Stimulated activated CD4-positive, alpha-beta T cell treated with anti-CD3 and anti-CD28 coated beads, Interleukin-15, amount 100 ng/mL, for 48 hours (primary cell): ENCODE measurements around the gene LCAT.
"Not testable (repeated sequence)": the region's sequence is repeated elsewhere in the genome, so short reads cannot be mapped to it uniquely, and the experiment has no call there.

ENCODE experiments used
- DNase-seq, 2 donors: peaks; one replicate each; pipeline ENCODE4 v3.0.0-alpha.2; 2020; ENCODE audit warnings: low read depth in 2 of 2

The LCAT gene

DNA sequence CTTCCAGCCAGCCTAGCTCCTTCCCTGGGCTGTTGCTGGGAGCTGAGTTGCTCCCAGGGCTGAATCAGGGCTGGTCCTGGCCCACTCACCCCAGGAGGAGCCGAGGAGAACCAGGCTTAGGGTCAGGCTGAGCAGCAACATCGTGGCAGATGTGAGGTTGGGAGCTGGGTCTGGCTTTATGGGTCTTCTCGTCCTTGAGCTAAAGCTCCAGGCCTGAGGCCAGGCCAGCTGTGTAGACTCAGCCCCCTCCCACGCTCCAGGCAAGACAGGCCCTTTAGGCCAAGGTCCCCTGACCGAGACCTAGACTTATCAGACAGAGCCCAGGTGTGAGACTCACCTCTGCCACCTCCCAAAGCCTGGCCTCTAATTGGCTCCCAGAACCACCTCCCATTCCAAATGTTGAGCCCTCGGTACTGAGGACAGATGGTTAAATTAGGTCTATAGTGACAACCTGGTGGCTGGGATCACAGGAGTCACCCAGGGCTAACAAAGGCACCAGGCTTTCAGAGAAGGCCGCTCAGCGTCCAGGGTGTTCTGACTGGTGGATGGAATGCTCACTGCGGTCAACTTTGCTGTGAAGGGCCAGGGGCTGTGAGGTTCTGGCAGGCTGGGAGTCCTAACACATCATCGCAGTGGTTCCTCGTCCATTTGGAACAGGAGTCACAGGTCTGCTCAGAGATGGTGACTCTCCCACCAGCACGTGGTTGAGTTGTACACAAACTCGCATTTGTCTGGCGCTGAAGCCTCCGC lies 12.0 kb downstream of the LCAT start, which contains the start of gene CTRL:
CTRL (minus strand) TSS at position 151 of the 750 bp plus-strand sequence; CDS start at position 141, 10 bp downstream.
- no peak for DNase-seq

DNA sequence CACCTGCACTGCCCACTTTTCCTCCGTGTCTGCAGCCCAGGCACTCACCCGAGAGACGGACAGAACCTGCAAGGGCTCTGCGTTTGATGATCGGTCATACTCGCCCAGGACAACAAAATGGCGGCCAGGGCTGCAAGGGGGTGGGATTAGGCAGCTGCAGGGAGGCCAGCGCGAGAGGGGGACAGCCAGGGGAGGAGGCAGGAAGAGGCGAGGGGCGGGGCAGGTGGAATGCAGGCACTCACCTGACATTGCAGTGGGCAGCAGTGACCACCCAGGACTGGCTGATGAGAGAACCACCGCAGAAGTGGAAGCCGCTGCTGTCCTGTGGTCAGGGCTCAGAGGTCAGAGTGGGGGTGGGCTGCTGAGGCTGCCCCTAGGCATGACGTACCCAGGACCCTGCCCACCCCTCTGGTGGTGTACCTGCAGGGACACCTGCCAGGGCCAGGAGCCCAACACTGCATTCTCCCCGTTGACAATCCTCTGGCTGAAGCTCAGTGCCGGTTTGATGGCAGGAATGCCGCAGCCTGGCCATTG lies 13.2 kb downstream of the LCAT start:
- no peak for DNase-seq

DNA sequence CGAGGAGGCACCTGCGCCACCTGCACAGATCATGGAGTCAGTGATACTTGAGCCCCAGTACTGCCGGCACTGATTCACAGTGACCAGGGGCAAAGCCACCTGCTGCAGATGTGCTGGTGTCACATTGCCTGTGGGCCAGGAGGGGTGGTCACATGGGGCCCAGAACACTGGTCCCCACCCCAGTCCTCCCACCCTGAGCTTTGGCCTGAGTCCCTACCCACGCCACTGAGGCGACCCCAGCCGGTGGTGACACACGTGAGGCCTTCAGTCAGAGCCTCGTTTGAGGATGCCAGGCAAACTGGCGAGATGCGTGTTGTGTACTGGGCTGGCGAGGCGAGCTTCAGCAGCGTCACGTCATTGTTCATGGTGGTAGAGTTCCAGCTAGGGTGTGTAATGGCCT lies 13.7 kb downstream of the LCAT start:
- DNase-seq = no peak

DNA sequence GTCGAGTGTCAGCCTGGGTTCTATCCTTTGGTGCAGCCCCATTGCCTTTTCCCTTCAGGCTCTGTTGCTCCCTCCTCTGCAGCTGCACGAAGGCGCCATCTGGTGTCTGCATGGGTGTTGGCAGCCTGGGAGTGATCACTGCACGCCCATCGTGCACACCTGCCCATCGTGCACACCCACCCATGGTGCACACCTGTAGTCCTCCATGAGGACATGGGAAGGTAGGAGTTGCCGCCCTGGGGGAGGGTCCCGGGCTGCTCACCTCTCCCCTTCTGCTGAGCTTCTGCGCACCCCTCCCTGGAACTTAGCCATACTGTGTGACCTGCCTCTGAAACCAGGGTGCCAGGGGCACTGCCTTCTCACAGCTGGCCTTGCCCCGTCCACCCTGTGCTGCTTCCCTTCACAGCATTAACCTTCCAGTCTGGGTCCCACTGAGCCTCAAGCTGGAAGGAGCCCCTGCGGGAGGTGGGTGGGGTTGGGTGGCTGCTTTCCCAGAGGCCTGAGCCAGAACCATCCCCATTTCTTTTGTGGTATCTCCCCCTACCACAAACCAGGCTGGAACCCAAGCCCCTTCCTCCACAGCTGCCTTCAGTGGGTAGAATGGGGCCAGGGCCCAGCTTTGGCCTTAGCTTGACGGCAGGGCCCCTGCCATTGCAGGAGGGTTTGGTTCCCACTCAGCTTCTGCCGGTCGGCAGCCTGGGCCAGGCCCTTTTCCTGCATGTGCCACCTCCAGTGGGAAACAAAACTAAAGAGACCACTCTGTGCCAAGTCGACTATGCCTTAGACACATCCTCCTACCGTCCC lies 15.2 kb downstream of the LCAT start:
- DNase-seq = peak; percentile 63 to 71

DNA sequence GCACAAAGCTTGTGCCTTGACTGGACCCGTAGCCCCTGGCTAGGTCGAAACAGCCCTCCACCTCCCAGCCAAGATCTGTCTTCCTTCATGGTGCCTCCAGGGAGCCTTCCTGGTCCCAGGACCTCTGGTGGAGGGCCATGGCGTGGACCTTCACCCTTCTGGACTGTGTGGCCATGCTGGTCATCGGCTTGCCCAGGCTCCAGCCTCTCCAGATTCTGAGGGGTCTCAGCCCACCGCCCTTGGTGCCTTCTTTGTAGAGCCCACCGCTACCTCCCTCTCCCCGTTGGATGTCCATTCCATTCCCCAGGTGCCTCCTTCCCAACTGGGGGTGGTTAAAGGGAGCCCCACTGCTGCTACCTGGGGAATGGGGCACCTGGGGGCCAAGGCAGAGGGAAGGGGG lies 15.8 kb downstream of the LCAT start:
- no peak for DNase-seq

DNA sequence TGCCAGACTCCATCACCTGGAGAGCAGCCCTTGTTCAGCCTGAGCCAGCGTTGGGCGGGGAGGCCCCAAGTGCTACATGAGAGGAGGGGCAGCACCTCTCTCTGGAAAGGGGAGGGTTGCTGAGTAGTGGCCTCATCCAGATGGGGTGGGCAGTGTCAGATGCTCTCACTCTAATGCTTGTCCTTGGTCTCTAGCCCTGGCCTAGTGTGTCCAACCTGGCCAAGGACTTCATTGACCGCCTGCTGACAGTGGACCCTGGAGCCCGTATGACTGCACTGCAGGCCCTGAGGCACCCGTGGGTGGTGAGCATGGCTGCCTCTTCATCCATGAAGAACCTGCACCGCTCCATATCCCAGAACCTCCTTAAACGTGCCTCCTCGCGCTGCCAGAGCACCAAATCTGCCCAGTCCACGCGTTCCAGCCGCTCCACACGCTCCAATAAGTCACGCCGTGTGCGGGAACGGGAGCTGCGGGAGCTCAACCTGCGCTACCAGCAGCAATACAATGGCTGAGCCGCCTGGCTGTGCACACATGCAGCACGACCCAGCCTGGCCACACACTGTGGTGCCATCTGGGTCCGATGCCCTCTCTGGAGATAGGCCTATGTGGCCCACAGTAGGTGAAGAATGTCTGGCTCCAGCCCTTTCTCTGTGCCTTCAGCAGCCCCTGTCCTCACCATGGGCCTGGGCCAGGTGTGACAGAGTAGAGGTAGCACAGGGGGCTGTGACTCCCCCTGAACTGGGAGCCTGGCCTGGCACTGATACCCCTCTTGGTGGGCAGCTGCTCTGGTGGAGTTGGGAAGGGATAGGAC lies 16.6 kb downstream of the LCAT start:
- no peak for DNase-seq

DNA sequence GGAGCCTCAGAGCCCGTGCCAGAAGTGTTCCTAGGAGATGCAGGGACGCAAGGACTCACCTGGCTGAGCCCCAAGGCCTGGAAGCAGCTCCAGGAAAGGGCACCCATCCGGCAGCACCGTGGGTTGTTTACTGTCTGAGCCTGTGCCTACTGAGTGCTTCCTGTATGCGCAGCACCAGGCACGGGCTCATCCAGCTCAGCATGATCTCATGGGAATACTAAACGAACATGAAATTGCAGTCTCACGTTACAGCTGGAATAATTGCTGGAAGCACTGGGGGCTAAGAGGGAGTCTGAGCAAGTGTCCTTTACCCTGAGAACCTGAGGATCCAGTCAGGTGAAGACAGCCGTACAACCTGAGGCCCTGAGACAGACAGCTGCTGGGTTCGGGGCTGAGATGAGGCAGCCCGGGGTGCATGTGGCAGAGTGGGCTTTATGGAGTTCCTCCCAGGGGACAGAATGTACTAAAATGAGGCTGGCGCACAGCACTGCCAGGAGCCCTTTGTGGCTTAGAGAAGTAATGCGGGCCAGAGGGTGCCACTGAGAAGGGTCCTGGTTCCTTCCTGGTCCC lies 17.7 kb downstream of the LCAT start:
- no peak for DNase-seq

DNA sequence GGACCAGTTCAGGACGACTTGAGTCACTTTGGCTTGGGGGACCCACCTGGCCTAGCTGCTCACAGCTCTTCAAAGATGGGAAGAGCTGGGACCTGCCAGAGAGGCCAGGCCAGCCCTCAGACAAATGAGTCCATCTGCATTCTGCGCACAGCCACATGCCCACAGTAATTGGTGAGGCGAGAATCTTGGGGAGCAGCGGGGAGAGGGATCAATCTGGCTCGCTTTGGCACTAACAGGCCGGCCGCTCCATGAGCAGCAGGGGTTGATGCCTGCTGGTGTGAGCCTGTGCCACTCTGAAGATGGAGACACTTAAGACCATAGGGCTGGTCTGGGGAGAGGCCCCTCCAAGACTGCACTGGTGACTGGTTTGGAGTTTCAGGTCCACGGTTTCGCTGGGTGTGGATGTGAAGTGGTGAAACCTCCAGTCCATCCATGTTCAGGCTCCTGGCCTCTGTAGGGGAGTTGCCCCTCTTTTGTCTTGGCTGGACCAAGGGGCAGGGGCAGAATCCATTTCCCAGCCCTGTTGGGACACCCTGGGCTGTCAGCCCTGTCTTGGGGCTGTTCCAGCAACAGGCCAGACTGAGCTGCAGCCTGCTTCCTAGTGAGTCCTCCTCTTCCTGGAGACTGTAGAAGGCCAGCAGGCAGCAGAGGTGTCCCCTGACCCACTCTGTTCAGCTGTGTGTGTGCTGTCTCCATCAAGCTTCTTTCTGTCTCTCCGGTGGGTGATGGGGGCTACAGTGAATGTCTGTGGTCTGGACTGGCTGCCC lies 19.6 kb downstream of the LCAT start:
- DNase-seq = no peak

DNA sequence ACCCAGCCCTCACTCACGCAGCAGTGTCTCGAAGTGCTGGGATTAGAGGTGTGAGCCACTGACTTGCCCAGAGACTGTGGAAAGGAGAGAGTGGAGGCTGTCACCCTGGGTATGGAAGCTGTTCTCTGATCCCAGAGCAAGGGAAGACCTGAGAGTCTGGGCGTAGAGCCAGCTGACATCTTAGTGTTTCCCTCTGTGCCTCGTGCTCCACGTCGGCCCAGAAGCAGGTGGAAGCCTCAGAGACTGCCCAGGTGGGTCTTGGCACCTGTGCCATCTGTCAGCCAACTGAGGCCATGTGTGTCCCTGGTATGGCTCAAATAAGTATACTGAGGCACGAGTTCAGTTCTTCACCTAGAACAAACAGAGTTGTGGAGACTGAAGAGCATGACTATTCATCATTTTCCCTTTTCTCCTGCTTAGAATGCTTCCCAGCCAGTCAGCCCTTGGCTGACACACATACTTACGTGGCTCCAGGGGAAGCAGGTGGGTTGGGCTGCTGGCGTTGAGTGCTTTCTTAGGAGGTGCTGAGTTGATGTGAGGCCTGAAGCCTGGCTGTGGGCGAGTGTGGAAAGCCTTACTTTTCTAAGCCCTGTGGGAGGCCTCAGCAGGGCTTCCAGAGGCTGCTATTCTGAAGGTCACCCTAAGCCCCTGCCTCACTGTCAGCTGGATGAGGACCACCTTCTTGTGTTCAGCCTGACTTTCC lies 20.4 kb downstream of the LCAT start:
- DNase-seq = no peak

DNA sequence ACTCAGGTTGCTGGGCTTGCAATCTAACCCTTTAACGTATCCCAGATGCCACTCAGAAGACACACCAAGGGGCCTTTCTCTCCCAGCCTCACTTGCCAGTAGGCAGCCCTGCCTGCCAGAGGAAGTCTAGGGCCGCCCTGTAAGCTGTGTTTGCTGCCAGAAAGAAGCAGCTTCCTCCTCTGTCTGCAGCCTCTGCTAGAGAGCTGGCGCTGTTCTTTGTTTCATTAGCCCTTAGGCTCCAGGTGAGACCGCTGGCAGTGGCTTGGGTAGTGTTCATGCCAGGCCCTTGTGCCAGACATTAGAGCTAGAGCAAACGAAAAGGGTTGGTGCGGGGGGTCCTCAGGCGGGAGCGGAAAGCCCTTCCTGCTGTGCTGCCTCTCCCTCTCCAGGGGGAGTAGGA lies 21.2 kb downstream of the LCAT start:
- no peak for DNase-seq

DNA sequence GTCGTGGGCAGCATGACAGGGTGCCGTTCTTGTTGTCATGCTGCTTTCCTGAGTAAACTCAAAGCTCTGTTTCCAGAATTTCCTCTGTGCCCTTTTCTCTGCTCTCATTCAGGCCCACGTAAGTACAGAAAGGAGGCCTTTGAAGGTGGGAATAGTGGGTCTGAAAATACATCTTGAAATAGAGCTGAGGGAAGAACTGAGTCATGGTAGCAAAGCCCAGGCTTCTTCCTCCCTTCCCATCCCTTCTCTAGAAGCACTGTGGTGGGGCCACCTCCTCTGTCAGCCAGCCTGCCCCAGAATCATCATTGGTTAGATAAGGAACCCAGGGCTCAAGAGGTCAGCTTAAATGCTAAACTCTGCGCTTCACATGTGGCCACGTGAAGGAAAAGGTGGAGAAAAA lies 21.7 kb downstream of the LCAT start:
- no peak for DNase-seq

DNA sequence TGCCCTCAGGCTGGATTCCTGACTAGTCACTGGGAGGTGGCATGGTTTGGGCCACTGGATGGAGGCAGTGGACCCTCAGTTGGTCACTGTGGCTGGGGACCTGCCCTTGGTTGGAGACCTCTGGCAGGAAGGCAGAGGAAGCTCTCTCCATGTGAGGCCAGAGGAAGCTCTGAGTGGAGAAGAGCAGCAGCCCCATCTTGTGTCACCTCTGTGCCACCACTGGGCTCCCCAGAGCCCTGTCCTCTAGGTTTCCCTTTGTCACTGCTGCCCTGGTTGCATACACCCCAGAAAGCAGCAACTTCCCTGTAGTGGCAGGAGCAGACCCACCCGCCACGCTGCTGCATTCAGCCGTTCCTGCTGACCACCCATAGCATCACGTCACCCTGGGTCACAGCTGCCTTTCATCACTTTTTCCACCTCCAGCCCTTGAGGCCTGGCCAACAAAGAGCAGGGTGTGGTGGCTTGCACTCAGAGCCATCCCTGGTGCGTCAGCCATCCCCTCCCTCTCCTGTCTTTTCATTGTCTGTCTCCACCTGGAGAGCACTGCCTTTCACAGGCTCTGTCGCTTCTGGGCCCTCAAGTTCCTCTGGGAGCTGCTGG lies 24.2 kb downstream of the LCAT start:
- no peak for DNase-seq

DNA sequence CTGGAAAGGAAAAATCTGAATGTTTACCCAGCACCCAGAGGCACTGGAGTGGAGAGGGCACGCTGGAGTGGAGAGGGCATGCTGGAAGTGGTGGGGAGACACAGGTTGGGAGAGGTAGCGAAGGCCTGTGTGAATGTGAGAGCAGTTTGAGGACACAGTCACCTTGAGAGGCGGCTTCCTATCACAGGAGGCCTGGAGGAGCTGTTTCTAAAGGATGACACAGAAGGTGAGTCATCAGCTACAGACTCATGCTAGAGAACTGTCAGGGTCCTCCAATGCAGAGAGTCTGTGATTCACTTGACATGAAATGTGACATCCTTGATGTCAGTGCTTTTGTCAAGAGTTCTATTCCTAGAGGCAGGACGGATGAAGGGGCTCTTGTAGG lies 26.1 kb downstream of the LCAT start:
- DNase-seq = peak in 1 of 2 donors; percentile 51

DNA sequence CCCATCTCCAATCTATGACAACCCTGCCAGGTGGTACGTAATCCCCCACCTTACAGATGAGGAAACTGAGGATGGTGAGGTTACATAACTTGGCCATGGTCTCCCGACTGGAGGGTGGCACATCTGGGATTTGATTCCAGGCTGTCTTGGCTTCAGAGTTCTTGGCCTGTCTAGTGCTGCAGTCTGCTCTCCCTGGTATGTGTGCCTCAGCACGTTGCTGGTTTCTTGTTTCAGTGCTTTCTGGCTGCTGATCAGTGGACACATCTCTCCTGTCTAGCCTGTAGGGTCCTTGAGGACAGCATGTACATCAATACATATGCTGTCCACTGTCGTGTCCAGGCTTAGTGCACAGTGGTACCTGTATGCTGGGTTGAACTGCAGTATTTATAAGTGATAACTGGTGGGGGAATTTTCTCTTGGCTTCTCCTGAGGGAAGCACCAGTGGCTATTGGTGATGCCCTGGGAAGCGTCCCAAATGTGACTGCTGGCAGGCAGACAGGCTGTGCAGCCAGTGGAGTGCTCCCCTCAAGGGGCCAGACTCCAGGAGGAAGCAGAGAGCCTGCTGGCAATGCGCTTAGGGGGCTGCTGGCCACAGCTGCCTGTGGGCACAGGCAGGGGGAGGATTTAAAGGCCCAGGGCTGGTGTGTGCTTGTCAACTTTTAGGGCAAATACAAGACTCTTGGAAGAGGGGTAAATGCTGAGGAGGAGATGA lies 26.6 kb downstream of the LCAT start:
- no peak for DNase-seq

DNA sequence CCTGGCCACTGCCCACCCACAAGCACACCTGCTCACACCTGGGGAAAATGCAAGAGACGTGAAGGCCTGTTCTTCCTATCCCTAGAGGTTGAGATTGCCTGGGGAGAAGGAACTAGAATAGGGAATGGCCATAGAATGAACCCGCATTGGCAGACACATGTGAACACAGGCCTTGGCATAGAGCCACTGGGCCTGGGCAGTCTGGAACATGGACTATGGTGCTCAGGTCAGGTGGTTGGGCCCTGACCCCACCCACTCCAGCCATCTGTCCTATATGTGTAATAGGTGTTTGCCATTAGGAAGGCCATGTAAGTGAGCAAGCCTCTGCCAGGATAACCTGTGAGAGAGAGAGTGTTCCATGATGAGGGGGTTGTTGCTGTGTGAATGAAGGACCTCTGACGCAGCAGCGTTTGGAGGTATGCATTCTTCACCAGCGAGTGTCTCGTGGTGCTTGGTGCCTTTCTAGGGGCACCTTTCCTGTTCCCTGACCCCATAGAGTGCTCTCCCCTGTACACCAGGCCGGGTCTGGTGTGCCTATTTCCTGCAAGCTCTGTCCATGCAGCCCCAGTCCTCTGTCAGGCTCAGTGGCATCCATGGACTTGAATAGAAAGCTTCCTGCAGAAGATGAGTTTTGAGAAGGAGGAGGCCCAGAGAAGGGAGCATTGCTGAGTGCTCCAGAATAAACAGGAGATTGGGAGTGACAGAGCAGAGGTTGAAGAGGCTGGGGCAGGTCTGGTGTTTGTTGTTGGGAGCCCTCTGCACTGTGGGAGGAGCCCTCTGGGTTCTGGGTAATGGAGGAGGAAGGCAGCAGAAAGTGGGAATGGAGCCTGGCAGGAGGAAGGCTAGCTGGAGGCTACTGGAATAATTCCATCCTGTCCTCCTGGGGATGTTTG lies 27.8 kb downstream of the LCAT start:
- no peak for DNase-seq

DNA sequence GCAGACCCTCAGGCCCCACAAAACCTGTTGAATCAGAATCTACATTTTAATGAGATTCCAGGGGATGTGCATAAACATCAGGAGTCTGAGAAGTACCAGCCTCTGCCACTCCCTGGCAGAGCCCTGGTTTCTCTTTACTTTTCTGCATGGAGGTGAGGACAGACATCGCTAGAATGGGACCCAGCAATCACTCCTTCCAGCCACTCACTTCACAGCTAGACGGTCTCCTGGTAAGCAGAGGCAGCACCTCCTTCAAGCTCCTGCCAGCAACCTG lies 28.5 kb downstream of the LCAT start:
- DNase-seq = not testable (repeated sequence)

DNA sequence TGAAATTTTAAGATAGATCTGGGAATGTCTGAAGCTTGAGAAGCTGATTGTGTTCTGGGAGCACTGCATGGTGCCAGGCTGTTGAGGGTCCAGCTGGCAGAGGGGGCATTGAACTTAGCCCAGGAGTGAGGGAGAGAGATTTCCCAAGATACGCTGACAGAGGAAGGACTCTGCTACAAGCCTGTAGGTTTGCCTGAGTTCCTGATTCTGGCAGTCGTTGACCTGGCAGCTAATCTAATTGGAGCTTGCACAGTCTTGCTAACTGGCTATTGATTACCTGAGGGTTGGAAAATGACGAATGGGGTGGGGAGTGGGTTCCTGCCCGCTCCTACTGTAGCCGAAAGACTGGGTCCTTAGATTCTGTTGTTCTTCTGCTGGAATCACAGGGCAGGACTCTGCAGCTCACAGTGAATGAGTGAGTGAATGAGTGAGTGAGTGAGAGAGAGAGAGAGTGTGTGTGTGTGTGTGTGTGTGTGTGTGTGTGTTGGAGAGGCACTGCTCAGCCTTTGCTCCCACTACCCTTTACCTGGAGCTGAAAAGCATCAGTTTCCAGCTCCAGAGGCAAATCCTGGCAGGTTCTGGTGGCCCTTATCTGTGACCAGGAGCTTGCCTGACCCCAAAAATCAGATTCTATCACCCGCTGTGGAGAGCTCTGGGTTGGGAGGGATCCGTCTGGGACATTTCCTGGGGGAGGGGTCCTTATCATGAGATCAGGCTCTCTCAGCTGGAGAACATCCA lies 29.0 kb downstream of the LCAT start:
- no peak for DNase-seq

DNA sequence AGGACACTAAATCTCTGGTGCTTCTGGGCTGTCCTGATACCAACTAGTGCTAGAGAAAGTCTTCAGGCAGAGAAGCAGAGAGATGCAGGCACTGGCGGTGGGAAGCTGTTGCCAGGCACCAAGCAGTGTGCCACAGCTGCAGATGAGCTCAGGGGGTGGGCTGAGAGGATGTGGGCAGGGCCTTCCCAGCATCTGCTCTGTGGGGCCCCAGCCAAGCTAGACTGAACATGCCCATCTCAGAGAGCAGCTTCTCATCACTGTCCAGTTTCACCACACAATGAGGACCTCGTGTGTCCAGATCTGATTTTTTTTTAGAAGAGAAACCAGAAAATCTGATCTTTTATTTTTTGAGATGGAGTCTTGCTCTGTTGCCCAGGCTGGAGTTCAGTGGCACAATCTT lies 33.8 kb downstream of the LCAT start:
- DNase-seq = no peak
